T-helper 2 cell treated with Interferon-gamma antibody and Interleukin-4, amounts not matched to agents 5 μg/mL and 100 μg/mL, for 36 hours (primary cell): ENCODE data around the gene UPK3B.
"Not testable (repeated sequence)": the region's sequence is repeated elsewhere in the genome, so short reads cannot be mapped to it uniquely, and the experiment has no call there.

Experiments used
- DNase-seq: peaks from one replicate; pipeline ENCODE4 v3.0.0; 2021; ENCODE audit warnings: low spot score
- H3K27ac Mint-ChIP-seq: one replicate; pipeline ENCODE4 v1.8.0; 2021; ENCODE audit warnings: mild to moderate bottlenecking, mixed read lengths
- H3K27me3 Mint-ChIP-seq: one replicate; pipeline ENCODE4 v1.8.0; 2021; ENCODE audit warnings: low read depth, mixed read lengths
- H3K36me3 Mint-ChIP-seq: one replicate; pipeline ENCODE4 v1.8.0; 2021; ENCODE audit warnings: low read depth, mixed read lengths
- H3K4me1 Mint-ChIP-seq: one replicate; pipeline ENCODE4 v1.8.0; 2021; ENCODE audit warnings: low read depth, mixed read lengths
- H3K4me3 Mint-ChIP-seq: one replicate; pipeline ENCODE4 v1.8.0; 2022; ENCODE audit warnings: mild to moderate bottlenecking, moderate library complexity, mixed read lengths
- H3K9me3 Mint-ChIP-seq: one replicate; pipeline ENCODE4 v1.8.0; 2021; ENCODE audit warnings: mixed read lengths

Gene UPK3B

GRCh38 chr7:76509931-76510877 lies at the start of gene UPK3B:
Gene UPK3B, plus strand, starts transcription at chr7:76510552. Its CDS starts 101 bp downstream, at chr7:76510653.
- no peaks in the 10 kb centered on the region for H3K9me3 Mint-ChIP-seq

GRCh38 chr7:76460767-76461166 lies 49.6 kb upstream of the UPK3B start:
- not testable (repeated sequence) for H3K27me3 Mint-ChIP-seq, DNase-seq, H3K27ac Mint-ChIP-seq, H3K36me3 Mint-ChIP-seq, H3K4me3 Mint-ChIP-seq, H3K4me1 Mint-ChIP-seq, H3K9me3 Mint-ChIP-seq

More at GRCh38 chr7:76509931-76510877, at the start of gene UPK3B:
- peak; percentile 3 for DNase-seq
- H3K27ac Mint-ChIP-seq = no peak within 1 kb of the TSS
- no peaks in the 10 kb centered on the region for H3K27me3 Mint-ChIP-seq
- peaks cover 4% of the 10 kb centered on the region for H3K4me1 Mint-ChIP-seq
- no peak within 1 kb of the TSS for H3K4me3 Mint-ChIP-seq
- H3K36me3 Mint-ChIP-seq = no peaks in the 10 kb centered on the region

DNA sequence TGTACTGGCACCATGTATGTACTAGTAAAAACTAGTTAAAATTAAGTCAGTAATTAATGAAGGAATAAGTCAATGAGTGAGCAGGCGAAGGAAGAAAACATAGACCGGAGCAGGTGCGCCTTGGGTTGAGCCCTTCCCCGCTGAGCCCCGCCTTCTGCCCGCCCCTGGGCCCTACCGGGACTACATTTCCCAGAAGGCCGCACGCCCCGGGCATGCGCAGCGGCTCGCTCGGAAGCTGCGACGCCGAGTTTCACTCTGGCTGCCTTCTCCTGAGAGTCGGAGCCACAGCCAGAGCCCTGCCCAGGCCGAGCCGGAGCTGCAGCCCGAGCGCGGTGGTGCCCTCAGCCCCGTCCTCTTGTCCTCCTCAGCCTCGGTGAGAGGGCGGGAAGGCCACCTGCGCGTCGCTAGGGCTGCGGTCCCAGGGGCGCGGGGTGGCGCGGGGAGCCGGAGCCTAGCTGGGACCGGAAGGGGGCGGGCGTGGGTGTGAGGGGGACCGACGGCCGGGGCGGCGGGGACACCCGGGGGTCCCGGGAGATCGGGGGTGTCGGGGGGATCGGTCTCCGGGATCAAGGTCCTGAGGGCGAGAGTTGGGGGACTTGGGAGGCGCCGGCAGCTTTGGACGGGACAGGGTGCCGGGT lies 48.8 kb upstream of the UPK3B start, which contains the start of gene DTX2:
TSS of gene DTX2 (plus strand) at position 246 of the 638 bp plus-strand sequence. CDS start 18,801 bp downstream, outside the sequence.
- not testable (repeated sequence) for H3K9me3 Mint-ChIP-seq, H3K4me1 Mint-ChIP-seq, H3K27me3 Mint-ChIP-seq, H3K36me3 Mint-ChIP-seq
- Mint-ChIP-seq H3K27ac (peak within 1 kb of the TSS; percentile 41), H3K4me3 (peak within 1 kb of the TSS; percentile 51)
- DNase-seq = peak; percentile 56

GRCh38 chr7:76462271-76462882 lies 48.0 kb upstream of the UPK3B start:
- H3K27ac Mint-ChIP-seq, H3K36me3 Mint-ChIP-seq, DNase-seq, H3K4me3 Mint-ChIP-seq, H3K27me3 Mint-ChIP-seq, H3K9me3 Mint-ChIP-seq, H3K4me1 Mint-ChIP-seq: not testable (repeated sequence)

- not testable (repeated sequence) for H3K27ac Mint-ChIP-seq, H3K4me1 Mint-ChIP-seq, H3K4me3 Mint-ChIP-seq, DNase-seq, H3K9me3 Mint-ChIP-seq, H3K27me3 Mint-ChIP-seq, H3K36me3 Mint-ChIP-seq
Measured at GRCh38 chr7:76464959-76465358, 45.4 kb upstream of the UPK3B start.

GRCh38 chr7:76465950-76466349 lies 44.4 kb upstream of the UPK3B start:
- not testable (repeated sequence) for H3K27me3 Mint-ChIP-seq, H3K36me3 Mint-ChIP-seq, DNase-seq, H3K27ac Mint-ChIP-seq, H3K4me3 Mint-ChIP-seq, H3K9me3 Mint-ChIP-seq, H3K4me1 Mint-ChIP-seq

DNA sequence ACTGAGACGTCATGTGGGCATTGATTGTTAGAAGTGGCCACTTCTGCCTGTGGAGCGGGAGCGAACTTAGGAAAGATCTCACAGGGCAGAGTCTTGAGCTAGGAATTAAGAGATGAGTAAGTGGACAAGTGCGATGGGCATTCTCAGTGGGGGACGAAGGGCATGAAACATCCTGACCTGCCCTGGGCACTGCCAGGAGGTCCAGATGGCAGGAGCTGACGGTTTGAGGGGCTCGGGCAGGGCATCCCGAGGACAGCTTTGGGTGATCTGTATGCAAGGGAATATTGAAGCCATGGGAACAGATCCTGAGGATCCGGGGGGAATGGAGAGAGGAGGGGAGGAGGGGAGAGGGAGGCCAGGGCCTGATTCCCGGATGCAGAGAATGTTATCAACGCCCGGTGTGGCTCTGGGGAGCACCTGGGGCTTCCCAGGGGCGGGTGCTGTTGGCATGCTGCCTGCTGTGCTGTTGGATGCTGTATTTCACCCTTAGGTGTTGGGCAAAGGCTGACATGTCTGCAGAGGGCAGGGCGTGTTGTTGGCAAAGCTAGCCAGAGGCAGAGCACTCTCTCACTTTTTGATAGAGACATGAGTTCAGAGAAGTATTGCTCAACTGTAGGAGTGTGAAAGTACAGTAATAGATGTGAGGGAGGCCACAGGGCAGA lies 42.5 kb upstream of the UPK3B start:
- not testable (repeated sequence) for H3K27me3 Mint-ChIP-seq, DNase-seq, H3K9me3 Mint-ChIP-seq, H3K36me3 Mint-ChIP-seq, H3K4me1 Mint-ChIP-seq, H3K27ac Mint-ChIP-seq, H3K4me3 Mint-ChIP-seq

GRCh38 chr7:76471556-76472221 lies 38.7 kb upstream of the UPK3B start:
- not testable (repeated sequence) for H3K9me3 Mint-ChIP-seq, DNase-seq, H3K4me1 Mint-ChIP-seq, H3K4me3 Mint-ChIP-seq, H3K27me3 Mint-ChIP-seq, H3K36me3 Mint-ChIP-seq, H3K27ac Mint-ChIP-seq

- not testable (repeated sequence) for DNase-seq, H3K27me3 Mint-ChIP-seq, H3K4me1 Mint-ChIP-seq
Measured at GRCh38 chr7:76473097-76473496, 37.3 kb upstream of the UPK3B start.

DNA sequence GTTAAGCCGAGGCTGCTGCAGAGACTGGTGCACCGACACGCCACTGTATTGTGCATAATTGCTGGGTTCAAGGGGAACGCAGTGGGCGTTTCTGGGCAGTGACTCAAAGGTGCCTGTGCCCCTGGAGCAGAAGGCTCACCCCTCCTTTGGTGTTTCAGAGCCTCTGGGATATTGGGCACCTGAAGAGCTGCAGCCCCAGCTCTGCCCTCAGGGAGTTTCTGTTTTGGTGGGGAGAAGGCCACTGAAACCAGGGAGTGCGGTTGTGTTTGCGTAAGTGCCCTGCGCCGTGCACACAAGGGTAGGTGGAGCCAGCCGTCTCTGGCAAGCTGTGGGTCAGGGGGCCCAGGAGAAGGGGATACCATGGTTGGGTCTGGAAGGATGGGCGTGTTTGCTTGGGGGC lies 34.1 kb upstream of the UPK3B start:
- DNase-seq, H3K4me1 Mint-ChIP-seq, H3K27me3 Mint-ChIP-seq: not testable (repeated sequence)

More at GRCh38 chr7:76473097-76473496, 37.3 kb upstream of the UPK3B start:
- H3K4me3 Mint-ChIP-seq, H3K27ac Mint-ChIP-seq, H3K36me3 Mint-ChIP-seq, H3K9me3 Mint-ChIP-seq: not testable (repeated sequence)

DNA sequence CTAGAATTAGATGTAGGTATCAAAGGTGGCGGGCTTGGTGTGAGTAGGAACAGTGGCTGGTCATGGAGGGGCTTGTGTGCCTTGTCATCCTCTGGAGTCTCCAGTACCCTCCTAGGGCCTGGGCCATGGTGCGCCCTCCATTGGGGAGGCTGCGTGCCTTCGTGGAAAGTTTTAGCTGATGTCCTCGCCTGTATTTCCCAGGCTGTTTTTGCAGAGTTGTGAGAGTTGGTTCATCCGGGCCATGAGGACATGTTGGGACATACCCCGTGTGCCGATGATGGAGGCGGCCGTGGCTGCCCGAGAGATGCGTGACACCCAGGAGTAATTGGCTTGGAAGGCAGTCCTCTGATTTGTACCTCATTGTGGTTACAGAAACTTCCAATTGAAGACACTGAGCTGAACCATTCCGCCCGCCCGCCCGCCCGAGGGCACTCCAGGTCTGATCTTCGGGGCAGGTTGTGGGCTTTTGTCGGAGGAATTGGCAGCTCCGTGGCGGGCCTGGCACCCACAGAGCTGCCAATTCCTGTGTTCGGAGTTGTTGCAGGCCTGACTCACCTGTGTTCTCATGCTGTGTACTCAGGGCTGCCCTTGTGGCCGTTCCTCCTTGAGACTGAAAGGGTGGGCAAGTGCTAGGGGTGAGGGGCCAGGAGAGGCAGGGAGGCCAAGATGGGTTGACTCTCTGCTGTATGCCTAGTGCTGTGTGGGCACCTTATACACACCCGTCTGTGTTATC lies 33.4 kb upstream of the UPK3B start:
- not testable (repeated sequence) for H3K27ac Mint-ChIP-seq, H3K4me1 Mint-ChIP-seq, H3K36me3 Mint-ChIP-seq, DNase-seq, H3K4me3 Mint-ChIP-seq, H3K9me3 Mint-ChIP-seq, H3K27me3 Mint-ChIP-seq

More for the DNA sequence above, 34.1 kb upstream of the UPK3B start:
- H3K9me3 Mint-ChIP-seq, H3K36me3 Mint-ChIP-seq, H3K27ac Mint-ChIP-seq, H3K4me3 Mint-ChIP-seq: not testable (repeated sequence)

DNA sequence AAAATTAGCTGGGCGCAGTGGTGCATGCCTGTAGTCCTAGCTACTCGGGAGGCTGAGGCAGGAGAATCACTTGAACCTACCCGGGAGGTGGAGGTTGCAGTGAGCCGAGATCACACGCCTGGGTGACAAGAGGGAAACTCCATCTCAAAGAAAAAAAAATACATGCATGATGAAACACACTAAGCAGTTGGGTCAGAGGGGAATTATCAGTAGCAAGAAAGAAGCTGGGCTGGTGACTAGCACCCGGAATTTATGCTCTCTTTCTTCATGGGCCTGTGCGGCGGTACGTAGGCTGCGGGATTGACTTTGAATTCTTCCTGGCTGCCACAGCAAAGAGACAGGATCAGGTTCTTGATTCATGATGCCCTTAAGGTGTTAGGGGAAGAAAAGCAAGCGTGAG lies 30.7 kb upstream of the UPK3B start:
- DNase-seq, H3K27me3 Mint-ChIP-seq, H3K9me3 Mint-ChIP-seq, H3K27ac Mint-ChIP-seq, H3K4me1 Mint-ChIP-seq, H3K36me3 Mint-ChIP-seq, H3K4me3 Mint-ChIP-seq: not testable (repeated sequence)
